GM12864 (cell line): ENCODE data around the gene GIT2.

Source experiments
- DNase-seq: peaks from one replicate; pipeline ENCODE4 v3.0.0-alpha.2; 2011; ENCODE audit warnings: low read depth
- H3K4me3 ChIP-seq: 2 replicates; pipeline ENCODE4 v1.5.1; 2011; ENCODE audit warnings: mild to moderate bottlenecking, low read depth, low read length, control low read depth
- TF ChIP-seq, protein P1 (sequence below): IDR thresholded peaks from 2 replicates; pipeline ENCODE4 v1.5.1; 2011; ENCODE audit warnings: low read depth, mild to moderate bottlenecking, moderate library complexity, low read length, control low read depth, inconsistent platforms; ENCODE audit errors: missing control alignments

Gene GIT2

GRCh38 chr12:109928058-109928656, 68.0 kb downstream of the GIT2 start:
- no peak overlapping the region for H3K4me3 ChIP-seq
- TF ChIP-seq, protein P1, sequence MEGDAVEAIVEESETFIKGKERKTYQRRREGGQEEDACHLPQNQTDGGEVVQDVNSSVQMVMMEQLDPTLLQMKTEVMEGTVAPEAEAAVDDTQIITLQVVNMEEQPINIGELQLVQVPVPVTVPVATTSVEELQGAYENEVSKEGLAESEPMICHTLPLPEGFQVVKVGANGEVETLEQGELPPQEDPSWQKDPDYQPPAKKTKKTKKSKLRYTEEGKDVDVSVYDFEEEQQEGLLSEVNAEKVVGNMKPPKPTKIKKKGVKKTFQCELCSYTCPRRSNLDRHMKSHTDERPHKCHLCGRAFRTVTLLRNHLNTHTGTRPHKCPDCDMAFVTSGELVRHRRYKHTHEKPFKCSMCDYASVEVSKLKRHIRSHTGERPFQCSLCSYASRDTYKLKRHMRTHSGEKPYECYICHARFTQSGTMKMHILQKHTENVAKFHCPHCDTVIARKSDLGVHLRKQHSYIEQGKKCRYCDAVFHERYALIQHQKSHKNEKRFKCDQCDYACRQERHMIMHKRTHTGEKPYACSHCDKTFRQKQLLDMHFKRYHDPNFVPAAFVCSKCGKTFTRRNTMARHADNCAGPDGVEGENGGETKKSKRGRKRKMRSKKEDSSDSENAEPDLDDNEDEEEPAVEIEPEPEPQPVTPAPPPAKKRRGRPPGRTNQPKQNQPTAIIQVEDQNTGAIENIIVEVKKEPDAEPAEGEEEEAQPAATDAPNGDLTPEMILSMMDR: no peak

DNA sequence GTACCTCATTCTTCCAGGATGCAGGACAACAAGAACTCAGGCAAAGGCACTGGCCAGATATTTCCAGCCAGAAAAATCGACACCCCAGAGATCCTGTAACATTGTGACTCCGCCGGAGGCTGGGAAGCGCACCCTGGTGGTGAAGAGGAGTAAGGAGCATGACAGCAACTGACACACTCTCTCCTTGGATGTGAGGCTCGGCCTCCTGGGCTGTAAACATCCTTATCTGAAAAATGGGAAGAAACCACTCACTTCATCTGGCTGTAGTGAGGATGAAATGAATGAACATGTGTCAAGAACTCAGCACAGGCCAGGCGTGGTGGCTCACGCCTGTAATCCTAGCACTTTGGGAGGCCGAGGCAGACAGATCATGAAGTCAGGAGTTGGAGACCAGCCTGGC, 68.5 kb downstream of the GIT2 start:
- TF ChIP-seq, protein P1: peak; percentile 70
- no peak overlapping the region for H3K4me3 ChIP-seq
- DNase-seq: no peak

More at GRCh38 chr12:109928058-109928656, 68.0 kb downstream of the GIT2 start:
- DNase-seq: no peak

DNA sequence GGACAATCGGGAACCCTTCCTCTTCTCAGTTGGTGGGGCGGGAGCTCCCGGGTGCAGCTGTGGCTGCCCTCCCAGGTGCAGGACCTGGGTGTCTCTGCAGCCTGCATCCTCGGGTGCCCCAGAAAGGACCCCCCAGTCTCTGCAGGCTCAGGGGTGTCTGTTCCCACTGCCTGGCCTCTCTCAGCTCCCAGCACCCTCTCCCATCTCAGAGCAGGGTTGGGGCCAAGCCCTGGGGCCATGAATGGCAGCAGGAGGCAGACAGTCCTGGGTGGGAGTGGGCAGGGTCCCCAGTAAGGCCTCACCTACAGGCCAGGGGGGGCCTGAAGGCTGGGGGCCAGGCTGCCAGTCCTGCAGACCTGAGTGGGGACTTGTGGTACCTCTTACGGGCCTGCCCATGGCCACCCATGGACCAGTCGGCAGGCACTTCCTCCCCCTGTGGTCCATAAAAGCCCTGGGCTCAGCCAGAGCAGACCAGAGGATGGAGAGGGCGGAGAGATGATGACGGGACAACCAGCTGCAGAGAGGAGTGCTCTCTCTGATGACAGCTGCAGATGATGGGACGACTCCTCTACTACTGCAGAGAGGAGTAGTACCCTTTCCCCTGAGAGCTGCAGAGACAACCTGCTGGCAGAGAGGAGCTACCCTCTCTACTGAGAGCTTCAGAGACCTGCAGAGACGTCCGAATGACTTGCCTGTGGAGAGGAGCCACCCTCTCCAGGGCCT, 69.5 kb downstream of the GIT2 start:
- no peak overlapping the region for H3K4me3 ChIP-seq
- no peak for DNase-seq
- TF ChIP-seq, protein P1: no peak

DNA sequence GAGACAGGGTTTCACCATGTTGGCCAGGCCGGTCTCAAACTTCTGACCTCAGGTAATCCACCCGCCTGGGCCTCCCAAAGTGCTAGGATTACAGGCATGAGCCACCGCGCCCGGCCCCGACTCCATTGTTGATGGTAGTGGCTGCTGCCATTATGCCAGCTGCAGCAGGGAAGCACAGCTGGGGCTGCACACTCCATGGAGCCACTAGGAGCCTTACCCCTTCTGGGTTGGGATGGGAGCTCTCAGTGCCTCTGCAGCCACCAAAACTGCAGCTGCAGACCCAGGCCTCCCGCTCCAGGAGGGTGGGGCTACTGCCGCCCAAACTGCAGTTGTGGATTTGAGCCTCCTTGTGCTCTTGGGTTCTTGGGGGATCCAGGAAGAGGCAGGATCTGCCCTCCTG, 70.2 kb downstream of the GIT2 start:
- TF ChIP-seq, protein P1: no peak
- DNase-seq: no peak
- no peak overlapping the region for H3K4me3 ChIP-seq

DNA sequence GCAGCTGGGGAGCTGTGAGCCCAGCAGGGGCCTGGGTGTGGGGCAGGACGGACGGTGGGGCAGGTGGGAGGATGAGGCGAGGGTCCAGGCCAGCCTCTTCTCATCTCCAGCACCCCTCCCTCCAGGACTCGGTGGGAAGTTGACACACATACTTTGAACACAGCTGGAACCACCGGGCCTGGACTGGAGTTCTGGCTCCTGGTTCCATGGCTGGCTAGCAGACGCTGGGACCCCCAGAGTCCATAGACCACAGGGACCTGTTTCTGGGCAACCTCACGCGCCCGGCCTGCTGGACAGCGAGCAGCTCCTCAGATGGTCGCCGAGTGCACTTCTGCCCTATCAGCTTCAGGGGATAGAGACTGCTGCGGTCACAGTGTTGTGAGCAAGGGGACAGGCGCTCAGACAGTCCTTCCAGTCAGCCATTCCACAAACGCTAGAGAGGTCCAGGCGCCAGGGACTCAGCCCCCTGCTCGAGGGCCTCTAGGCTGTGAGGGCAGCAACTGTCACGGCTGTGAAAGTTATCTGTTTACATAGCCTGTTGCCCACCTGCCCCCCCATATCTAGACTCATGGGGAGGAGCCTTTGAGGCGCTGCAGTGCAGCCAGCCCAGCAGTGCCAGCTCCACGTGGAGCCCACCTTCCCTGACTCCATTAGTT, 70.9 kb downstream of the GIT2 start:
- DNase-seq: no peak
- no peak overlapping the region for H3K4me3 ChIP-seq

DNA sequence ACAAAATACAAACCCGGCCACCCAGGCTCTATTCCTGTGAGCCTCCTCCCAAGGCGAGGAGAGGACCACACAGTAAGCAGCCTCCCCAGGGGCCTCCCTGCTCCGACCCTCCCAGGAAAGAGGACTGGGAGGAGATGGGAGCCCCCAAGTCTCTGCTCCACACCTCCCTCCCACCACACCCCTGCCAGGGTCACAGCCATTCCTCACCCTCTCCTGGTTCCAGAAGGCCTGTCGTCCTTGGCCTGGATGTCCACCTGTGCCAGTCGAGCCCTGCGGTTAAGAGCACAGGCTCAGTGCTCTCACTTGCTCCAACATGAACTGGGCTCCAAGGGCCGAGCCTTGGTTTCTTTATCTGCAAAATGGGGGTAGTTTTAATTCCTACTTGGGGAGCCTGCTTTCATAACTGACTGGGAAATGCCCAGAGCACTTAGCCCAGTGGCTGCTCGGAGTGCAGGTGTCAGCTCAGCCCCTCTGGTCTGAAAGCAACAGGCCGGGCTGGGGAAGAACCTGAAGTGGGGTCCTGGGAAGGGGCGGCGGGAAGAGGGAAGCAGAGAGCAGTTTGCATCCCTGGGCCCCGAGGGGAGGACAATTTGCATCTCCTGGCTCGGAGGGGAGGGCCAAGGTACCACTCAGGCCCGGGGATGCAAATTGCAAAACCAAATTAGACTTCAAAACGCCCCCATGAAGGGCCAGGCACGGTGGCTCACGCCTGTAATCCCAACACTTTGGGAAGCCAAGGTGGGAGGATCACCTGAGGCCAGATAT, 72.5 kb downstream of the GIT2 start:
- no peak overlapping the region for H3K4me3 ChIP-seq
- TF ChIP-seq, protein P1: no peak
- DNase-seq: no peak

More for the DNA sequence above, 70.9 kb downstream of the GIT2 start:
- TF ChIP-seq, protein P1: no peak
